ENCODE results near the gene DCBLD1.
A peak's percentile ranks its signal among the peaks of the same experiment; 100 is the strongest.

DCBLD1 gene

GRCh38 chr6:117545161-117545595, 62.7 kb downstream of the DCBLD1 start:
- H3K4me1 ChIP-seq (ENCODE audit: control insufficient read depth, insufficient read depth, low read length), result no peaks in the 10 kb centered on the region
- no peak overlapping the region for H3K27ac ChIP-seq (ENCODE audit: low read depth, low read length)
- no peak overlapping the region for H3K4me3 ChIP-seq (ENCODE audit: low read length)
- H3K9ac ChIP-seq (ENCODE audit: low read length), result no peak overlapping the region
- no peaks in the 10 kb centered on the region for H3K27me3 ChIP-seq (ENCODE audit: control insufficient read depth, insufficient read depth, low read length)
- H3K36me3 ChIP-seq (ENCODE audit: control insufficient read depth, insufficient read depth, low read length), result no peaks in the 10 kb centered on the region

- H3K4me1 ChIP-seq (ENCODE audit: control insufficient read depth, insufficient read depth, low read length), result no peaks in the 10 kb centered on the region
- no peak overlapping the region for H3K9ac ChIP-seq (ENCODE audit: low read length)
- H3K4me3 ChIP-seq (ENCODE audit: low read length), result no peak overlapping the region
- no peaks in the 10 kb centered on the region for H3K27me3 ChIP-seq (ENCODE audit: control insufficient read depth, insufficient read depth, low read length)
- no peaks in the 10 kb centered on the region for H3K36me3 ChIP-seq (ENCODE audit: control insufficient read depth, insufficient read depth, low read length)
- no peak overlapping the region for H3K27ac ChIP-seq (ENCODE audit: low read depth, low read length)
Observed at GRCh38 chr6:117546674-117547073, 64.2 kb downstream of the DCBLD1 start.

GRCh38 chr6:117547688-117548621, 65.5 kb downstream of the DCBLD1 start:
- Histone ChIP-seq H3K27me3 (ENCODE audit: control insufficient read depth, insufficient read depth, low read length) (no peaks in the 10 kb centered on the region), H3K4me1 (ENCODE audit: control insufficient read depth, insufficient read depth, low read length) (no peaks in the 10 kb centered on the region), H3K27ac (ENCODE audit: low read depth, low read length) (no peak overlapping the region), H3K4me3 (ENCODE audit: low read length) (peak overlapping the region; percentile 53), H3K36me3 (ENCODE audit: control insufficient read depth, insufficient read depth, low read length) (no peaks in the 10 kb centered on the region), H3K9ac (ENCODE audit: low read length) (no peak overlapping the region)

DNA sequence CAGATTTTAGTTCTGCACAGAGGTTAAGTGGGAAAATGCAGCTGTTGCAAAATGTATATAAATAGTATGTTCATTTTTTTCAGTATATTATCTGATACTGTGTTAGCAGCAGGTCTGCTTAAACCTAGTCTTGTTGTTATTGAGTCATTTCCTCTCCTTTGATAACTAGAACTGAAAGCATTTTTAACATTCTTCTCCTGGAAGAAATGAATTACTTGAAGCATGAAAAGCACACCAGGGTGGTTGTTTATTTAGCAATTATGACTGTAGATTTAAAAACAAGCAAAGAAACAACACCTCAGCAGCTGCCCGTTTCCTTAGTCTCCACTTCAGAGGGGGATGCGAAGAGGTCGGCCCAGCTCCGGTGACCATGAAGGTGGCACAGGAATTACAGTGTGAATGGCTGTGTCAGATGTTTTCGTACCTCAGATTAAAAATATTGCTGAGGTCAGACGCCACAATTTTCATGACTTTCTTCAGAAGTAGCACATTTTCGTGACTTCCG, 66.4 kb downstream of the DCBLD1 start:
- Histone ChIP-seq H3K4me3 (ENCODE audit: low read length) (no peak overlapping the region), H3K27me3 (ENCODE audit: control insufficient read depth, insufficient read depth, low read length) (no peaks in the 10 kb centered on the region)

DNA sequence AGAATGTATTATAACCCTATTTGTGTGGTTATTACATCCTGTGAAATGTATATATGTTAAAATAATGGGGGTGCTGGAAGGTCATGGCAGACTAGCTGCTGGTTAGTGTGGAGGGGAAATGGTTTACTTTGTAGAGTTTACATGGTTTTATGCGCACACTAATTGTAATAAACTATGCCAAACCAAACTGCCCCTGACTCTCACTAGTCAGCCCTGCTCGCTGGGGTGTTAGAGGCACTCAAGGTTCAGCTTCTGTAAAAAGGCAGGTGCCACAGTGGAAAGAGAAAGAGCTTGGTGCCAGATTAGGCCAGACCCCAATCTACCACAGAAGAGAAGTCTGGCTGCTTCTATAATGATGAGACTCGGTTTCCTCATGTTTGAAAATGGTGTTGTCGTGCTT, 67.1 kb downstream of the DCBLD1 start:
- Histone ChIP-seq H3K4me1 (ENCODE audit: control insufficient read depth, insufficient read depth, low read length) (no peaks in the 10 kb centered on the region), H3K4me3 (ENCODE audit: low read length) (no peak overlapping the region), H3K36me3 (ENCODE audit: control insufficient read depth, insufficient read depth, low read length) (no peaks in the 10 kb centered on the region), H3K27me3 (ENCODE audit: control insufficient read depth, insufficient read depth, low read length) (no peaks in the 10 kb centered on the region), H3K9ac (ENCODE audit: low read length) (no peak overlapping the region), H3K27ac (ENCODE audit: low read depth, low read length) (no peak overlapping the region)

More for the DNA sequence above, 66.4 kb downstream of the DCBLD1 start:
- Histone ChIP-seq H3K36me3 (ENCODE audit: control insufficient read depth, insufficient read depth, low read length) (no peaks in the 10 kb centered on the region), H3K9ac (ENCODE audit: low read length) (no peak overlapping the region), H3K4me1 (ENCODE audit: control insufficient read depth, insufficient read depth, low read length) (no peaks in the 10 kb centered on the region), H3K27ac (ENCODE audit: low read depth, low read length) (no peak overlapping the region)

- H3K4me1 ChIP-seq (ENCODE audit: control insufficient read depth, insufficient read depth, low read length), result no peaks in the 10 kb centered on the region
- no peak overlapping the region for H3K9ac ChIP-seq (ENCODE audit: low read length)
- no peaks in the 10 kb centered on the region for H3K27me3 ChIP-seq (ENCODE audit: control insufficient read depth, insufficient read depth, low read length)
- H3K27ac ChIP-seq (ENCODE audit: low read depth, low read length), result no peak overlapping the region
- H3K36me3 ChIP-seq (ENCODE audit: control insufficient read depth, insufficient read depth, low read length), result no peaks in the 10 kb centered on the region
- no peak overlapping the region for H3K4me3 ChIP-seq (ENCODE audit: low read length)
Observed at GRCh38 chr6:117550078-117550600, 67.7 kb downstream of the DCBLD1 start.

DNA sequence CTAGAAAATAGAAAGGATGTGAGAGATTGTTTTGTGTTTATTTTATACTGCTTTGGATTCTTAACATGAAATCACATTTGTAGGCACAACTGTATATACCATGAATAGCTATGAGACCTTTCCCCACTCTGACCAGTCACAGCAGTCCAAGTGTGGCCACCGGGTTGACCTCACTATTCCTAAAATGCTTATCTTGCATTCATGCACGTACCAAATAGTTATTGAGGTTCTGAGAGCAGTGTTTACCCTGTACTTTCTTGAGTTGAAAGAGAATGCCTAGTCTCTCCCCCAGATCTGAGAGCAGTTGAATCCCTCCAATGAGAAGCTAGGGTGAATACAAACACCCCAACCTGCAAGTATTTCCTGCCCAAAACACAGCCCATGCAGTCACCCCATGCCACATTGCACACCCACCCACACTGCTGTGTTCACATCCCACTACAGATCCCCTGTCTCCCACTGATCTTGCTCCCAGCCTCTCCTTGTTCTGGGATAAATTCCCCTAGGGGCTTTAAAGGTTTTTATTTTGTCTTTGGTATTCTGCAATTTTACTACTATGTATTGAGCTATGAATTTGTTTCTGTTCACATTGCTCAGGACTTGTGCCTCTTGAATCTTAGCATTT, 68.3 kb downstream of the DCBLD1 start:
- Histone ChIP-seq H3K4me1 (ENCODE audit: control insufficient read depth, insufficient read depth, low read length) (no peaks in the 10 kb centered on the region), H3K4me3 (ENCODE audit: low read length) (no peak overlapping the region), H3K27ac (ENCODE audit: low read depth, low read length) (no peak overlapping the region), H3K36me3 (ENCODE audit: control insufficient read depth, insufficient read depth, low read length) (no peaks in the 10 kb centered on the region), H3K27me3 (ENCODE audit: control insufficient read depth, insufficient read depth, low read length) (no peaks in the 10 kb centered on the region), H3K9ac (ENCODE audit: low read length) (no peak overlapping the region)

DNA sequence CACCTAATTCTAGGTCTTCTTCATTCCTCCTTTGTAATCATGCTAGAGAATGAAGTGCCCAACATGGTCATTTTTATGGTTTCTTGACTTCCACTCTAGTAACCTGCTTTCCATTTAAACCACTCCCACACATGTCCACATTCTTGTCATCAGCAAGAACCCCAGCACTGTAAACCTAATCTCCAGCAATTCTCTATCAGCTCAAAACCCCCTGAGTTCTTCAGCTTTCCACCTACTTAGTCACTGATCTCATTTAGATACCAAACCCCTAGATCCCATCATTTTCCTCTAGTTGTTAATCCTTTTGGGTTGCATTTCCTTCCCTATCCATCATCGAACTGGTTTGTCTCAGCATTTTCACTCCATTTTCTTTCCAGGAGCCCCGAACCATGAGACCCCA, 70.1 kb downstream of the DCBLD1 start:
- H3K9ac ChIP-seq (ENCODE audit: low read length), result no peak overlapping the region
- H3K4me1 ChIP-seq (ENCODE audit: control insufficient read depth, insufficient read depth, low read length), result no peaks in the 10 kb centered on the region
- no peak overlapping the region for H3K4me3 ChIP-seq (ENCODE audit: low read length)
- no peaks in the 10 kb centered on the region for H3K36me3 ChIP-seq (ENCODE audit: control insufficient read depth, insufficient read depth, low read length)
- H3K27me3 ChIP-seq (ENCODE audit: control insufficient read depth, insufficient read depth, low read length), result no peaks in the 10 kb centered on the region
- H3K27ac ChIP-seq (ENCODE audit: low read depth, low read length), result no peak overlapping the region

DNA sequence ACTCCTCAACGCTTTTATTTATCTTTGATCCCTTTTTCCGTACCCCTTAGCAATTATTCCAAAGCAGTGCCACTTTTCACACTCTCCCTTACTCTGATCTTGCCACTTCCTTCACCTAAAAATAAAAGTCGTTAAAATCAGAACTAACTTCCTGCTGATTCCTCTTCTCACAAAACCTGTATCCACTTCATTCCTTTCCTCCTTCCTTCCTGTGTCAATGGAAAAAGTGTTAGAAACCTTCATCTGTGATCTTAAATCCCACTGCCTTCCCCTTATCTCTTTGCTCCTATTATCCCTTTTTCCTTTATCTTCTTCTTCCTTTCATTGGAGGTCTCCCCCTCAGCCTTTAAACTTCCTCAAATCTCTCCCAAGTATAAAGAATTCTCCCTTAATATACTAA, 70.7 kb downstream of the DCBLD1 start:
- Histone ChIP-seq H3K27me3 (ENCODE audit: control insufficient read depth, insufficient read depth, low read length) (no peaks in the 10 kb centered on the region), H3K4me3 (ENCODE audit: low read length) (no peak overlapping the region), H3K36me3 (ENCODE audit: control insufficient read depth, insufficient read depth, low read length) (no peaks in the 10 kb centered on the region), H3K27ac (ENCODE audit: low read depth, low read length) (no peak overlapping the region), H3K9ac (ENCODE audit: low read length) (no peak overlapping the region), H3K4me1 (ENCODE audit: control insufficient read depth, insufficient read depth, low read length) (no peaks in the 10 kb centered on the region)

DNA sequence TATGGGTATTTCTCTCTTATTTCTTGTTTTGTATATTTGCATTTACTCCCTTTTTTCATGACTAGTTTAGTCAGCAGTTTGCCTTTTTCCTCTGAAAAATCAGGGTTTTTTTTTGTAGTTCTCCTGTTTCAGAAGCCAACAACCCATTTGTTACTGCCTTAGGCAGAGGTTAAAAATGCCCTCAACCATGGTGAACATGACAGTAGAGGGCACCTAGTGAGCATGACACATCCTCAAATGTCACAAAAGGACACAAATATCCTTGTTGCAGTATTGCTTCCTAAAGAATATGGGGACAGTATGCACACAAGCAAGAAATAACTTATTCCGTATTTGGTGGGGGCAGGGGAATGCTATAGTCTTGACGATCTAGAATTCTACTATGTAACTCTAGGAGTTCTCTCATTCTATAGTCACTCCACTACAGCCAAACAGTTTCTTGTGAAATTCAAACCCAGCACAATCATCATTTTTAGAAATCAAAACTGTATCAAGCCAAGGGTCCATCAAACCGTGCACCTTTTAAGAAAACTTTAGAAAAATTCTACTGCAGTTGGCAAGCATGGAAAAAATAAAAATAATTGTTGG, 72.9 kb downstream of the DCBLD1 start:
- Histone ChIP-seq H3K27me3 (ENCODE audit: control insufficient read depth, insufficient read depth, low read length) (no peaks in the 10 kb centered on the region), H3K4me3 (ENCODE audit: low read length) (no peak overlapping the region), H3K27ac (ENCODE audit: low read depth, low read length) (no peak overlapping the region), H3K9ac (ENCODE audit: low read length) (no peak overlapping the region), H3K4me1 (ENCODE audit: control insufficient read depth, insufficient read depth, low read length) (no peaks in the 10 kb centered on the region), H3K36me3 (ENCODE audit: control insufficient read depth, insufficient read depth, low read length) (peaks cover 3% of the 10 kb centered on the region)

GRCh38 chr6:117555882-117556498, 73.5 kb downstream of the DCBLD1 start:
- Histone ChIP-seq H3K27ac (ENCODE audit: low read depth, low read length) (no peak overlapping the region), H3K4me3 (ENCODE audit: low read length) (no peak overlapping the region), H3K4me1 (ENCODE audit: control insufficient read depth, insufficient read depth, low read length) (no peaks in the 10 kb centered on the region), H3K9ac (ENCODE audit: low read length) (no peak overlapping the region), H3K27me3 (ENCODE audit: control insufficient read depth, insufficient read depth, low read length) (no peaks in the 10 kb centered on the region), H3K36me3 (ENCODE audit: control insufficient read depth, insufficient read depth, low read length) (peaks cover 3% of the 10 kb centered on the region)

DNA sequence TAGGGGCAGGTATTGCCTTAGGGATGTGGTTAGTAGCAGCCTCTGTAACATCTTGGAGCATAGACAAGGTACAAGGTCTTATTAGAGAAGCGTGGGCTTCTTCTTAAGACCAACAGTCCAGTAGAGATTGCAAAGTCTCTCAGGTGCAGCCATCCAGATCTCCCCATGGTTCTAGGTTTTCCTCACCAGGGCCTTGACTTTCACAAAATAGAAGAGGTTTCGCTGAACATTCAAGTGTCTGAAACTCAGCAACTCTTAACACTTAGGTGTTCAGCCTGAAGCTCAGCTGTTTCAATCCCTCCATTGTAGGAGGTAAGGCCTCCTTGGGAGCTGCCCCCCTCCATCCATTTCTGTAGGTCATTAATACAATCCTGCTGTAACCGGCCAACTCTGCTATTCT, 75.5 kb downstream of the DCBLD1 start:
- no peak overlapping the region for H3K4me3 ChIP-seq (ENCODE audit: low read length)
- H3K4me1 ChIP-seq (ENCODE audit: control insufficient read depth, insufficient read depth, low read length), result no peaks in the 10 kb centered on the region
- peaks cover 3% of the 10 kb centered on the region for H3K36me3 ChIP-seq (ENCODE audit: control insufficient read depth, insufficient read depth, low read length)
- H3K9ac ChIP-seq (ENCODE audit: low read length), result no peak overlapping the region
- no peaks in the 10 kb centered on the region for H3K27me3 ChIP-seq (ENCODE audit: control insufficient read depth, insufficient read depth, low read length)
- H3K27ac ChIP-seq (ENCODE audit: low read depth, low read length), result no peak overlapping the region
